Measurements from ENCODE around the gene NDUFAF7. TPM values are rescaled to one million over a fixed set of nuclear protein-coding genes. Genes with fewer than 3 reads are reported as not detected.

Gene NDUFAF7
- total RNA-seq, 4 donors from 2014 or later = 11.3 to 35.7 (median 19.3) TPM

DNA sequence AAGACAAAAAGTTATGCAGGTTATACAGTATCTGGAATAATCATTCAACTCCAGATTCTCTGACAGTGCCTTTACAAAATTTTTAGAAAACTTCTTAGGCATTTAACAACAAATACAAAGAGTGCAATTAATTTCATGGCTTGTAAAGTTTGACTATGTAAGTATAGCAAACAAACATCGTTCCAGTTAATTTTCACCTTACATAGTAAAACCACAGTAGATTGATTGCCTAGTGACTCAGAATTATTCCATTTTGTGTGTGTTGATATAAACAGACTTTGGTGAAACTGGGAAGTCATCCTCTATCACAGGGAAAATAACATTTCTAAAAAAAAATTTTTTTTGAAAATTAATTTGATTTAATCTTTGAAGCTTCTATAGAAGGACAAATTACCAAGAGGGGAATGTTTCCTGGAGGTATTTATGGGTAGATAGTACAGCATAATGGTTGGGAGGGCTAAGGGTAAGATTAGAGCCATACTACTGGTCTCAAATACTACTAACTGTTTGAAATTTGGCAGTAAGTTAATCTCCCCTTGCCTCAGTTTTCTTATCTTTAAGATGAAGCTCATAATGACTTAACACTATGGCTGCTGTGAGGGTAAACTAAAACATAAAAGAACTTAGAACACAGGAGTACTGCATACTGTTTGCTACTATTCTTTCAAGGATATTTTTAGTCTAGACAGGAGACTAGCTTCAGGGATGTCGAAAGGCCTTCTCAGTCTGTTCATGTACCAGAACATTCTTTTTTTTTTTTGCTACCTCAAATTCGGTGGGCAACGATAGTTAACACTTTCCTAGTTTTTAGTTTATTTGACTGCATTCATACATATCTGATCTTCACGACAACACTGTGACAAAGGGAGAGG lies 19.6 kb downstream of the NDUFAF7 start:
- Histone ChIP-seq H3K27me3 (no peaks in the 10 kb centered on the region), H3K36me3 (no peaks in the 10 kb centered on the region), H3K27ac (peak overlapping the region; percentile 54 to 63), H3K9me3 (no peaks in the 10 kb centered on the region), H3K4me3 (no peak overlapping the region), H3K4me1 (no peaks in the 10 kb centered on the region)
- no peak for DNase-seq
- intact Hi-C loops (cut with DNase I; ENCODE audit: low total_unique reads) = no loop called here
- TF ChIP-seq, protein P1, sequence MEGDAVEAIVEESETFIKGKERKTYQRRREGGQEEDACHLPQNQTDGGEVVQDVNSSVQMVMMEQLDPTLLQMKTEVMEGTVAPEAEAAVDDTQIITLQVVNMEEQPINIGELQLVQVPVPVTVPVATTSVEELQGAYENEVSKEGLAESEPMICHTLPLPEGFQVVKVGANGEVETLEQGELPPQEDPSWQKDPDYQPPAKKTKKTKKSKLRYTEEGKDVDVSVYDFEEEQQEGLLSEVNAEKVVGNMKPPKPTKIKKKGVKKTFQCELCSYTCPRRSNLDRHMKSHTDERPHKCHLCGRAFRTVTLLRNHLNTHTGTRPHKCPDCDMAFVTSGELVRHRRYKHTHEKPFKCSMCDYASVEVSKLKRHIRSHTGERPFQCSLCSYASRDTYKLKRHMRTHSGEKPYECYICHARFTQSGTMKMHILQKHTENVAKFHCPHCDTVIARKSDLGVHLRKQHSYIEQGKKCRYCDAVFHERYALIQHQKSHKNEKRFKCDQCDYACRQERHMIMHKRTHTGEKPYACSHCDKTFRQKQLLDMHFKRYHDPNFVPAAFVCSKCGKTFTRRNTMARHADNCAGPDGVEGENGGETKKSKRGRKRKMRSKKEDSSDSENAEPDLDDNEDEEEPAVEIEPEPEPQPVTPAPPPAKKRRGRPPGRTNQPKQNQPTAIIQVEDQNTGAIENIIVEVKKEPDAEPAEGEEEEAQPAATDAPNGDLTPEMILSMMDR (IDR thresholded peaks at IDR 0.05) = no peak
- TF ChIP-seq POLR2A (IDR thresholded peaks at IDR 0.05) = no peak

DNA sequence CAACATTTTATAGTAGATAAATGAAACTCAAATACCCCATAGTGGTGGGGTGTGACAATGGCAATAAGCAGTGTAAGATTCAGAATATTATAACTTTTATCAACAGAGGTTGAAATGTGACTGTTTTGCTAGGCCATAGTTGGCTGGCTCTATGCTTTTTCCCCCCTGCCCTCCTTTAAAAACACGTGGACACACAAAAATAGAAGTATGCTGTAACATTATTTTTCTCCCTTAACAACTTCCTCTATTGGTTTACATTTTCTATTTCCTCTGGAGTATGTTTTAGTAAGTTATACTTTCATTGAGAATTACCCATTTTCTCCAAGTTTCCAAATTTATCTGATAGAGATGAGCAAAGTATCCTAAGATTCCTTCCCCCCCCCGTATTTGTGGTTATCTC lies 31.1 kb downstream of the NDUFAF7 start:
- no peaks in the 10 kb centered on the region for H3K36me3 ChIP-seq
- intact Hi-C loops (cut with DNase I; ENCODE audit: low total_unique reads) = no loop called here
- TF ChIP-seq, protein P1 (IDR thresholded peaks at IDR 0.05) = no peak
- no peak for TF ChIP-seq POLR2A (IDR thresholded peaks at IDR 0.05)

DNA sequence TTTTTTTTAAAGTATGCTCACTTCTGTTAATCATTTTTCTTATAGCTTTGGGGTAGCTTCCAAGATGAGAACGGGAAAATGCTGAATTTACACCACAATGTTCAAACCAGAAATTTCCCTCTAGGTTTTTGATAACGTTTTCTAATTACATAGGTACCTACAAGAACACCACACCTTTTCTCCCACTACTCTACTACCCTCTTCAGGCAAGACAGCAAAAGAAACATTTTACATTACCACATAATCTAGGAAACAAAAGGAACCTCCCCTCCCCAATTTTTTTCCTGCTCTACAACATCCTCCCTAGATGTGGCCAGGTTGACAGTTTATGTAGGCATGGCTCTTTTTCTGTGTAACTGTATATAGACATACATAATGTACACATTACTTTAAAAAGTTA lies 32.4 kb downstream of the NDUFAF7 start:
- TF ChIP-seq, protein P1 (IDR thresholded peaks at IDR 0.05) = no peak
- TF ChIP-seq POLR2A (IDR thresholded peaks at IDR 0.05) = no peak
- Histone ChIP-seq H3K4me1 (no peaks in the 10 kb centered on the region), H3K27me3 (no peaks in the 10 kb centered on the region), H3K4me3 (no peak overlapping the region), H3K9me3 (no peaks in the 10 kb centered on the region), H3K36me3 (no peaks in the 10 kb centered on the region), H3K27ac (no peak overlapping the region)
- intact Hi-C loops (cut with DNase I; ENCODE audit: low total_unique reads) = no loop called here
- no peak for DNase-seq

More for the DNA sequence above, 31.1 kb downstream of the NDUFAF7 start:
- H3K27ac ChIP-seq = no peak overlapping the region
- DNase-seq = no peak
- no peaks in the 10 kb centered on the region for H3K9me3 ChIP-seq
- no peaks in the 10 kb centered on the region for H3K27me3 ChIP-seq
- H3K4me1 ChIP-seq = no peaks in the 10 kb centered on the region
- H3K4me3 ChIP-seq = no peak overlapping the region

DNA sequence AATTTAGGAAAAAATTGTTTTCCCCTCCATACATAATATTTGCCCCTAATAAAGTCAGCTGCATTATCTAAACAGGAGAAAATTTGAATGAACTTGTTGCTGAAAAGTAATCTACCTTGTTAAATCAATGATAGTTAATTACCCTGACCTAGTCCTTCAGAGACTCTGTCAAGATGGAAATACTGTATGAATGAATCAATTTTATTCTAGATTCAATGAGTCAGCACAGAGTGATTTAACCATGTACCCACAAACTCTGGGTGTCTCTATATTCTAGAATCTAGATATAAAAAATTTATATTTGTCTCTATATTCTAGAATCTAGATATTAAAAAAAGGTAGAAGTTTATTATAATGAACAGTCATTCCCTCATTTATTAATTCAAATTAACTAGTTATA lies 36.2 kb downstream of the NDUFAF7 start:
- TF ChIP-seq, protein P1 (IDR thresholded peaks at IDR 0.05) = no peak
- no peak for TF ChIP-seq POLR2A (IDR thresholded peaks at IDR 0.05)
- Histone ChIP-seq H3K27ac (no peak overlapping the region), H3K9me3 (no peaks in the 10 kb centered on the region), H3K4me3 (no peak overlapping the region), H3K36me3 (no peaks in the 10 kb centered on the region), H3K27me3 (no peaks in the 10 kb centered on the region), H3K4me1 (no peaks in the 10 kb centered on the region)
- intact Hi-C loops (cut with DNase I; ENCODE audit: low total_unique reads) = no loop called here
- no peak for DNase-seq

DNA sequence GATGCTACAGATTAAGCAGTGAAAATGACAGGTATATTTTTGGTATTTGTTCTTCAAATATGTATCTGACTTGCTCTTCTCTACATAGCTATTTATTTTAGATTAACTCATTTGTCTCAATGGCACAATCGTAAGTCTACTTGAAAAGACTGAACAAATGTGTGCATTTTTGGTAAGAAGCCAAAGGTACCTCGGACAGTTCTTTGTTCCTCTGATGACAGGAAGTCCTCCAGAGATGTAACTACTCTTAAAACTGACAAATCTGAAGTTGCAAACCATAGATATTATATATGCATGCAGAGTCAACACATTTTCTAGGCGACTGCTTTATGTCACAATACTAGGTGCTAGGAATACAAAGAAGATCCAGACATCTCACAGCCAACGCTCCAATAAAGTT lies 36.7 kb downstream of the NDUFAF7 start:
- Histone ChIP-seq H3K9me3 (no peaks in the 10 kb centered on the region), H3K36me3 (no peaks in the 10 kb centered on the region), H3K4me3 (no peak overlapping the region), H3K27me3 (no peaks in the 10 kb centered on the region), H3K27ac (no peak overlapping the region), H3K4me1 (no peaks in the 10 kb centered on the region)
- DNase-seq = no peak
- no peak for TF ChIP-seq POLR2A (IDR thresholded peaks at IDR 0.05)
- TF ChIP-seq, protein P1 (IDR thresholded peaks at IDR 0.05) = no peak
- intact Hi-C loops (cut with DNase I; ENCODE audit: low total_unique reads) = no loop called here
